ENCODE data around the gene NCOA7. TPM values are rescaled to one million over a fixed set of nuclear protein-coding genes. Genes with fewer than 3 reads are reported as not detected.
"Not testable (repeated sequence)": the region's sequence is repeated elsewhere in the genome, so short reads cannot be mapped to it uniquely, and the experiment has no call there.

NCOA7 gene
- polyA plus RNA-seq, 1 donor, result 6.3 TPM

GRCh38 chr6:125868678-125869395 is 78.1 kb downstream of the NCOA7 start:
- no peak for DNase-seq

GRCh38 chr6:125869427-125869826 is 78.7 kb downstream of the NCOA7 start:
- DNase-seq, result no peak

DNA sequence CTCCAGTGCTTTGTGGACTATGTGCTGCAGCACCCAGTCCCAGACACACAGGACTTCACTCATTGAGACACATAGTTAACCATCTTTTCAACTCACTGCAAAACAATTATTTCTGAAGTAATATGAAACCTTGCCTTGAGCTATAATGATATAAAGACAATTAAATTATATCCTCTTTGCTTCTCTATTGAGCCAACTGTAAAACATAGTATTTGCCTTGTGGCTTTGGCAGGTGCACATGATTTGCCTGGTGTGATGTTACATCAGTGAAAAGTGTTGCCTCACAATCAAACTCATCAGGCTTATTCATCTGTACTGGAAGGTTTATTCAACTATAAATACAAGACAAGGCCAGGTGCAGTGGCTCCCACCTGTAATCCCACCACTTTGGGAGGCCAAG is 80.6 kb downstream of the NCOA7 start:
- no peak for DNase-seq

GRCh38 chr6:125872259-125872921 is 81.6 kb downstream of the NCOA7 start:
- no peak for DNase-seq

GRCh38 chr6:125882243-125882642 is 91.5 kb downstream of the NCOA7 start:
- DNase-seq, result no peak

- DNase-seq, result no peak
Observed at GRCh38 chr6:125884634-125885371, 94.0 kb downstream of the NCOA7 start.

DNA sequence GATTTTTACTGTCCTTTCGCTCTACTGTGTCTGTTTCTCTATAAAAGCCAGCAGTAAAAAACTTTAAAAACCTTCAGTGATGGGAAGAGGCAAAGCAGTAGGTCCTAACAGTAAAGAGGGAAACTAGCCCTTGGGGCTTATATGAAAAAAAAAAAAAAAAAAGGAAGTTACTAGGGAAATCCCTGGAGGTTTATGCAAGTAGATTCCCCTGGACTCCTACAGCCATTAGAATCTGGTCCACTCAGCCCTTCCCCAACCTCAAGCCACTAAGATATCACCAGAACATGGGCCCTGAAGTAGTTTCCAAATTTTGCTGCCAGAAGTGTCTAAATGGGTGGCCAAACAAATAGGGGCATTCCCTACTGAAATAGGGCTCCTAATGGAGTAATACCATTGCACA is 95.3 kb downstream of the NCOA7 start:
- DNase-seq, result no peak

DNA sequence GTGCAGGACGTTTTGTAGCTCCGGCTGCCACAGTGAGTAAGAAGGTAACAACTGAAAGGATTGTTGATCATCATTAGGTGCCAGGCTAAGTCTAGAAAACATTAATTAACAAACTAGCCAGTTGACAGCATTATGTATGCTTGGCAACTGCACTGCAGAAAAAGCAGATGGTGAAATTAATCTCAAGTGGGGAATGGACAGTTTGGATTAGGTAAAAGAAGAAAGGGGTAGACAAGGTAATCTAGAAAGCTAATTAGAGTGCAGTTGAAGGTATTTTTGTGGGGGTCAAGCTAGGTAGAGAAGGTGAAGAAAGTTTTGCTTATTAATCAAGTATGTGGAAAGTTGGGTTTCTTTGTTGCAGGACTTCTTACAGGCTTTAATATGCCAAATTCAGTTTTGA is 96.2 kb downstream of the NCOA7 start:
- no peak for DNase-seq

DNA sequence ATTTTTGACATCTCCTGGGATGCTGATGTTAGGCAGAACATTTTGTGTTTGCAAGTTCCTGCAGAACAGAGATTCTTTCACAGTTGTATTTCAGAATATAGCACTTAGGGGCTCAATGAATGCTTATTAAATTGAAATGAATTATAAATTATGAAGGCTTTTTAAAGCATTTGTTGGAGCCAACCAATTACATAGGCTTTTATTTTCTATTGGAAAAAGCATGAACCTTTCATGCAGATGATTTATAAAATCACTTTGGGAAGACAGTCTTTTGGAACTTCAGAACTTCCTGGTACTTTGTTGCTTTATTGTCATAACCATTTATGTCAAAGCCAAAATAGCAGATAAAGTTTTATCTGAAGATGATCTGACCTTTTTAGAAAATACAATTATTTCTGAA is 96.6 kb downstream of the NCOA7 start:
- DNase-seq, result no peak

GRCh38 chr6:125888989-125889656 is 98.4 kb downstream of the NCOA7 start:
- no peak for DNase-seq

DNA sequence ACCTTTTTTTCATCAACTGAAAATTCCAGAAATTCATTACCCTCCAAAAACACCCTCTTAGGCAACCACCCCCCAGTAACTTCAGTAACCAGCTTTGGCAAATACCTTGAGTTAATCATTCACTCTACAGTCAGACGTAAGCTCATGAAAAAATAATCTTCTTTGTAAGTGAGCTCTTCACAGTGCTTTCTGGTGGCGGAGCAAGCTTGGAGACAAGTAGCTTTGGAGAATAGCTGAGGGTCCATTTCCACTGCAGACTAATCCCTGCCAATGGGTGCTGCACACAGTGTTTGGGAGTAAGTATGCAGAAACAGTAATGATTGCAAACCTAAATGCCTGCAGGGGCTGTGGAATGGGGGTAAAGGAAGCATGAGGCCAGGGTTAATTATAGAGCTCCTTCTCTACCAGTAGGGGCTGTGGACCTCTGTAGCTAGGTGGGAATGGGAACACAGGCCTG is 109.0 kb downstream of the NCOA7 start:
- DNase-seq, result no peak

GRCh38 chr6:125904871-125905270 is 114.1 kb downstream of the NCOA7 start:
- DNase-seq, result no peak

- DNase-seq, result no peak
Observed at GRCh38 chr6:125906158-125906998, 115.6 kb downstream of the NCOA7 start.

DNA sequence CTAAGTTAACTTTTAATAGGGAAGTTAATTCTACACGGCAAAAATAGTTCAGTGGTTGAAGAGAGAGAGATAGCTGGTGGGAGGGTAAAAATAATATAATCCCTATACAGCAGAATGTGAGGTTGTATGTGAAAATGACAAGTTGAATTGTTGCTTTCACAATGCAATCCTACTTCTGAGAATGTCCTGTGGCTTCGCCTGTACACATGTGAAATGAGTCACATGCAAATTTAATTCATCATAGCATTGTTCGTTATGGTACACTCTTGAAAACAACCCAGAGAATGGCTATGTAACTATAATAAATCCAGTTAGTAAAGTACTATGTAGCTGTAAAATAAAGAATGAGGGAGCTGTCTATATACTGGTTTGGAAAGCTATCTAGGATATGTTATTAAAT is 119.8 kb downstream of the NCOA7 start:
- no peak for DNase-seq

GRCh38 chr6:125911051-125911451 is 120.3 kb downstream of the NCOA7 start:
- not testable (repeated sequence) for DNase-seq

- not testable (repeated sequence) for DNase-seq
Observed at GRCh38 chr6:125912430-125912829, 121.7 kb downstream of the NCOA7 start.

DNA sequence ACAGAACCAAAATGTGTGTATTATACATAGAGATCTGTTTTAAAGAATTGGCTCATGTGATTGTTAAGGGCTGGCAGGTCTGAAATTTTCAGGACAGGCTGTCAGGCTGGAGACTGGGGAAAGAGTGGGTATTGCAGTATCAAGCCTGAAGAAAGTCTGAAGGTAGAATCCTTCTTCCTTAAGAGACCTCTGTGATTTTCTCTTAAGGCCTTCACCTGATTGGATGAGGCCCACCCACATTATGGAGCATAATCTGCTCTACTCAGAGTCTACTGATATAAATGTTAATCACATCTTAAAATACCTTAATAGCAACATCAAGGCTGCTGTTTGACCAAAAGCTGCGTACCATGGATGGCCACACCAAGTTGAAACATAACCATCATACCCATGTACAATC is 122.4 kb downstream of the NCOA7 start:
- DNase-seq, result no peak

DNA sequence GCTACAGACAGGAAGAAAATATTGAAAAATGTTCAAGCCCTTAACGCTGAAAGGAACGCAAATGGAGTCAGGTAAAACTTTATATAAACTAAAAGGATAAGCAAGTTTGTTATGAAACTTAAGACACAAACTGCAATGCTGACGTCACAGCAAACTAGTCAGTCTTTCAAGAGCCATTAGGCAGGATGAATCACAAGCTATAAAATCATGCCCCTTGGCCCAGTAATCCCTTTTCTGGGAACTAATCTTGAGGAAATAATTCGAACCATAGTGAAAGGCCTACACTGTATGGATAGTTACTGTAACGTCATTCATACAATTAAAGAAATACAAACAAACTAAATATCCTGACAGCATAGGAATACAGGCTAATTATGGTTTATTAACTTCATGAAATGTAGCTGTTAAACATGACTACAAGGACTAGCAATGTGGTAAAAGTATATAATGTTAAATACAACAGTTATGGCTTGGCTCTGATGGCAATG is 123.1 kb downstream of the NCOA7 start:
- no peak for DNase-seq

DNA sequence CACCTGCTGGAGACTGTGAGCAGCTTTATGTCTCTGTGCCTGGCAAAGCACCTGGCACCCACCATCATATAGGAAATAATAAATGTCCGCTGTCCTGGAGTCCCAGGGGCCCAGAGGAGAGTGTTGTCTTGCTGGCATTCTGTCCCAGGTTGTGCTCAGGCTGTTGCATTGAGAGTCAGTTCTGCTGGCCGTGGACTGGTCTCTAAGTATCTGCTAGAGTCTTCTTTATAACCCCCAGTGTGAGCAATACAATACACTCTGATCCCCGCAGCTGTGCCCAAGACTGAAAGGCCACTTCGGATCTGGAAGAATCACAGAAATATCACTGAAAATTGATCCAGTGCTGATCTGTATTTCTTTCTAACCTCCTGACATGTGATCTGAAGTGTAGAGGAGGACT is 127.5 kb downstream of the NCOA7 start:
- DNase-seq, result no peak

DNA sequence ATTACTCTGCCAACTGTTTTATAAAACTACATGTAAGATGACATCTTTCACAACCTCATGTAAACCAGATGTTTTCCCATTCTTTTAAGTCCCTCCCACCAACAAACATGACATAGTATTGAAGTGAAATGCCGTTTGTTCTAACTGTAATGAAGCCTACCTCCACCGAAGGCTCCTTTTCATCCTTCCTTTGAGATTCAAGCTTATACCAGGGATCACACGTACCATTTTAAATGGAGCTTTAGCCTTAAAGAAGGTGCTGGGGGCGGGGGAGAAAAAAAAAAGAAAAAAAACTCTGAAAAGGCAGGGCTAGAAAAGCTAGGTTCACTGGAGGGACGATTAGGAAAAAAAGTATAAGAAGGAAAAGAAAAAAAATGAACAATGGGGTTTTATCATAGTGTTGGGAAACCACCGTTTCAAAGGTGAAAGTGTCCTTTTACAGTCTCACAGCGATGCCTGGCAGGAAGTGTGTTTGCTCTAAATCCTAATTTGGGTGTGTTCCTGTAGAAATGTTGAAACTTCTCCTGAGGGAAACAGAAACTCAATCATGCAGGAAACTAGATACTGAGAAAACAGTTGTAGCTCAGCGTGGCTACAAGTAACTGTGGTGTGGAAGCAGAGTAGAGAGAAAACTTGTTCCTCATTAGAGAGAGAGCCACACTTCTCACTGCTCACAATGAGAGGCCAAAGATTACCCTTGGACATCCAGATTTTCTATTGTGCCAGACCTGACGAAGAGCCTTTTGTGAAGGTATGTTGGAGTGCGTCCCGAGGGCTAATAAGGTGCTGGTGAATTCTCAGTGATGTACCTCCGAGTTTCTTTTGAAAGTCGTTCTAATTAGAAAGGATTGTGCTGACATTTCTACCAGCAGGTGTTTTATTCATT is 128.2 kb downstream of the NCOA7 start:
- DNase-seq, result peak; percentile 62

GRCh38 chr6:125919618-125920017 is 128.9 kb downstream of the NCOA7 start:
- no peak for DNase-seq

Data from hindlimb muscle (tissue), 1 donor.